ENCODE measurements around the gene STARD10.

DNA sequence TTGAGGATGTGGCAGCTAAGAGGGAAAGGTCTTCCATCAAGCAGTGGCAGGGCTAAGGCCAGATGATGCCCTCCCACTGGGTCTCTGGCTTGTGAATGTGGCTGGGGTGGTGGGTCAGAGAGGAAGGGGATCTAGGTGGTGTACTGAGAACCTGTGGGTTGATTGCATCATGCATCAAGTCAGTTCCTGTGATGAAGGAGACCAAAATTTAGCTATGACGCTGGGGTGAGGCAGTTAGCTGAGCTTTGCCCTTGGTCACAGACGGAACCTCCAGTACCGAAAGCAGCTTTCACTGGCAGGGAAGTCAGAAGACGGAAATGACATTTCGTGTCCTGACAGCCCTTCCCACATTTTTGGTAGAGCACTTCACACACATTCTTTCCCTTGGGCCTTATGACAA lies 41.1 kb upstream of the STARD10 start:
- TF ChIP-seq, protein P1, sequence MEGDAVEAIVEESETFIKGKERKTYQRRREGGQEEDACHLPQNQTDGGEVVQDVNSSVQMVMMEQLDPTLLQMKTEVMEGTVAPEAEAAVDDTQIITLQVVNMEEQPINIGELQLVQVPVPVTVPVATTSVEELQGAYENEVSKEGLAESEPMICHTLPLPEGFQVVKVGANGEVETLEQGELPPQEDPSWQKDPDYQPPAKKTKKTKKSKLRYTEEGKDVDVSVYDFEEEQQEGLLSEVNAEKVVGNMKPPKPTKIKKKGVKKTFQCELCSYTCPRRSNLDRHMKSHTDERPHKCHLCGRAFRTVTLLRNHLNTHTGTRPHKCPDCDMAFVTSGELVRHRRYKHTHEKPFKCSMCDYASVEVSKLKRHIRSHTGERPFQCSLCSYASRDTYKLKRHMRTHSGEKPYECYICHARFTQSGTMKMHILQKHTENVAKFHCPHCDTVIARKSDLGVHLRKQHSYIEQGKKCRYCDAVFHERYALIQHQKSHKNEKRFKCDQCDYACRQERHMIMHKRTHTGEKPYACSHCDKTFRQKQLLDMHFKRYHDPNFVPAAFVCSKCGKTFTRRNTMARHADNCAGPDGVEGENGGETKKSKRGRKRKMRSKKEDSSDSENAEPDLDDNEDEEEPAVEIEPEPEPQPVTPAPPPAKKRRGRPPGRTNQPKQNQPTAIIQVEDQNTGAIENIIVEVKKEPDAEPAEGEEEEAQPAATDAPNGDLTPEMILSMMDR (IDR thresholded peaks at IDR 0.05): no peak
- no peak for TF ChIP-seq EP300 (IDR thresholded peaks at IDR 0.05)
